ENCODE results near the gene CCT4. TPM values are rescaled to one million over a fixed set of nuclear protein-coding genes. Genes with fewer than 3 reads are reported as not detected.
"Not testable (repeated sequence)": the region's sequence is repeated elsewhere in the genome, so short reads cannot be mapped to it uniquely, and the experiment has no call there.

Gene CCT4
- total and polyA plus RNA-seq, 10 donors = 45.0 to 104 (median 83.1) TPM

- peak overlapping the region; percentile 83 to 97 (median 90) for H3K4me3 ChIP-seq
- H3K27me3 ChIP-seq (replicated peaks in 1 of 7) = no peaks in the 10 kb centered on the region
- no peaks in the 10 kb centered on the region for H3K36me3 ChIP-seq
- TF ChIP-seq POLR2AphosphoS5 (IDR thresholded peaks at IDR 0.05) (no peak), POLR2A (IDR thresholded peaks at IDR 0.05) (no peak), CTCF (IDR thresholded peaks at IDR 0.05 in 8 of 11, conservative IDR thresholded peaks at IDR 0.05 in 3 of 11) (no peak)
- peak overlapping the region; percentile 70 to 87 (median 82) for H3K27ac ChIP-seq
- peaks cover 4 to 19% (median 15%) of the 10 kb centered on the region in 6 donors for H3K4me1 ChIP-seq
- DNase-seq = no peak
- 23 to 31% (median 26%) methylated on average over 24 to 26 of the region's 26 CpGs for WGBS, 5 donors
- intact Hi-C loops (cut with DNase I; ENCODE audit: low total_unique reads) = no loop called here
- no peaks in the 10 kb centered on the region for H3K9me3 ChIP-seq
Observed at GRCh38 chr2:61853086-61853846, 35.2 kb downstream of the CCT4 start.

GRCh38 chr2:61851270-61851669 is 37.2 kb downstream of the CCT4 start:
- H3K36me3 ChIP-seq; H3K27me3 ChIP-seq (replicated peaks in 1 of 7); H3K9me3 ChIP-seq; H3K27ac ChIP-seq; intact Hi-C loops (cut with DNase I; ENCODE audit: low total_unique reads); DNase-seq; H3K4me3 ChIP-seq: not testable (repeated sequence)
- 93 to 97% (median 95%) methylated on average over 10 of the region's 10 CpGs for WGBS, 5 donors
- peaks cover 4 to 19% (median 15%) of the 10 kb centered on the region in 6 donors for H3K4me1 ChIP-seq

GRCh38 chr2:61845320-61845719 is 43.1 kb downstream of the CCT4 start:
- Histone ChIP-seq H3K27ac (no peak overlapping the region), H3K4me1 (no peaks in the 10 kb centered on the region), H3K36me3 (peaks cover 0 to 9% (median 0%) of the 10 kb centered on the region in 6 donors), H3K9me3 (no peaks in the 10 kb centered on the region), H3K4me3 (no peak overlapping the region), H3K27me3 (replicated peaks in 1 of 7) (no peaks in the 10 kb centered on the region)
- intact Hi-C loops (cut with DNase I; ENCODE audit: low total_unique reads) = no loop called here
- no peak for TF ChIP-seq POLR2A (IDR thresholded peaks at IDR 0.05)
- 75 to 87% (median 78%) methylated on average over 3 of the region's 3 CpGs for WGBS, 5 donors
- DNase-seq = no peak

GRCh38 chr2:61841286-61841685 is 47.2 kb downstream of the CCT4 start:
- WGBS, 5 donors = 91 to 97% (median 94%) methylated on average over 3 of the region's 3 CpGs
- Histone ChIP-seq H3K9me3 (no peaks in the 10 kb centered on the region), H3K27ac (no peak overlapping the region), H3K27me3 (replicated peaks in 1 of 7) (no peaks in the 10 kb centered on the region), H3K36me3 (peaks cover 0 to 9% (median 0%) of the 10 kb centered on the region in 6 donors), H3K4me3 (no peak overlapping the region), H3K4me1 (no peaks in the 10 kb centered on the region)
- DNase-seq = no peak
- intact Hi-C loops (cut with DNase I; ENCODE audit: low total_unique reads) = no loop called here
- TF ChIP-seq POLR2A (IDR thresholded peaks at IDR 0.05) (no peak), POLR2AphosphoS5 (IDR thresholded peaks at IDR 0.05) (no peak), CTCF (IDR thresholded peaks at IDR 0.05 in 8 of 11, conservative IDR thresholded peaks at IDR 0.05 in 3 of 11) (no peak)

- DNase-seq = no peak
- TF ChIP-seq CTCF (IDR thresholded peaks at IDR 0.05 in 8 of 11, conservative IDR thresholded peaks at IDR 0.05 in 3 of 11) (no peak), POLR2A (IDR thresholded peaks at IDR 0.05) (no peak), POLR2AphosphoS5 (IDR thresholded peaks at IDR 0.05) (no peak)
- H3K4me1 ChIP-seq = no peaks in the 10 kb centered on the region
- H3K27ac ChIP-seq = no peak overlapping the region
- 36 to 100% (median 95%) methylated on average over 1 of the region's 1 CpG for WGBS, 5 donors
- intact Hi-C loops (cut with DNase I; ENCODE audit: low total_unique reads) = no loop called here
- no peaks in the 10 kb centered on the region for H3K27me3 ChIP-seq (replicated peaks in 1 of 7)
- no peaks in the 10 kb centered on the region for H3K36me3 ChIP-seq
- no peak overlapping the region for H3K4me3 ChIP-seq
- no peaks in the 10 kb centered on the region for H3K9me3 ChIP-seq
Observed at GRCh38 chr2:61834893-61835292, 53.6 kb downstream of the CCT4 start.

Data from spleen (tissue), 11 donors.